ENCODE results near the gene KCNMB4. TPM values are rescaled to one million over a fixed set of nuclear protein-coding genes. Genes with fewer than 3 reads are reported as not detected.

KCNMB4 gene
- total RNA-seq, 1 donor from 2014 or later, result 6.3 TPM

- Histone ChIP-seq H3K4me3 (ENCODE audit: low read length in 3 of 3) (no peak overlapping the region), H3K9me3 (ENCODE audit: control insufficient read depth in 3 of 3, low read length in 3 of 3) (no peaks in the 10 kb centered on the region), H3K36me3 (ENCODE audit: control insufficient read depth in 3 of 3, insufficient read depth in 3 of 3, low read length in 3 of 3) (no peaks in the 10 kb centered on the region), H3K27ac (ENCODE audit: low read depth, low read length) (no peak overlapping the region), H3K9ac (ENCODE audit: low read depth in 1 of 3, low read length in 3 of 3) (no peak overlapping the region), H3K27me3 (ENCODE audit: control insufficient read depth in 3 of 3, insufficient read depth in 3 of 3, low read length in 3 of 3) (no peaks in the 10 kb centered on the region), H3K4me1 (ENCODE audit: control insufficient read depth in 3 of 3, insufficient read depth in 3 of 3, low read length in 3 of 3) (no peaks in the 10 kb centered on the region)
Measured at GRCh38 chr12:70398862-70399261, 32.8 kb downstream of the KCNMB4 start.

GRCh38 chr12:70399311-70399710 is 33.2 kb downstream of the KCNMB4 start:
- H3K27me3 ChIP-seq (ENCODE audit: control insufficient read depth in 3 of 3, insufficient read depth in 3 of 3, low read length in 3 of 3), result no peaks in the 10 kb centered on the region
- no peaks in the 10 kb centered on the region for H3K4me1 ChIP-seq (ENCODE audit: control insufficient read depth in 3 of 3, insufficient read depth in 3 of 3, low read length in 3 of 3)
- no peaks in the 10 kb centered on the region for H3K9me3 ChIP-seq (ENCODE audit: control insufficient read depth in 3 of 3, low read length in 3 of 3)
- no peak overlapping the region for H3K27ac ChIP-seq (ENCODE audit: low read depth, low read length)
- no peaks in the 10 kb centered on the region for H3K36me3 ChIP-seq (ENCODE audit: control insufficient read depth in 3 of 3, insufficient read depth in 3 of 3, low read length in 3 of 3)
- no peak overlapping the region for H3K4me3 ChIP-seq (ENCODE audit: low read length in 3 of 3)
- no peak overlapping the region for H3K9ac ChIP-seq (ENCODE audit: low read depth in 1 of 3, low read length in 3 of 3)

- Histone ChIP-seq H3K27ac (ENCODE audit: low read depth, low read length) (no peak overlapping the region), H3K4me3 (ENCODE audit: low read length in 3 of 3) (no peak overlapping the region), H3K4me1 (ENCODE audit: control insufficient read depth in 3 of 3, insufficient read depth in 3 of 3, low read length in 3 of 3) (no peaks in the 10 kb centered on the region), H3K9me3 (ENCODE audit: control insufficient read depth in 3 of 3, low read length in 3 of 3) (no peaks in the 10 kb centered on the region), H3K27me3 (ENCODE audit: control insufficient read depth in 3 of 3, insufficient read depth in 3 of 3, low read length in 3 of 3) (no peaks in the 10 kb centered on the region), H3K9ac (ENCODE audit: low read depth in 1 of 3, low read length in 3 of 3) (no peak overlapping the region), H3K36me3 (ENCODE audit: control insufficient read depth in 3 of 3, insufficient read depth in 3 of 3, low read length in 3 of 3) (no peaks in the 10 kb centered on the region)
Measured at GRCh38 chr12:70400124-70400523, 34.0 kb downstream of the KCNMB4 start.

- Histone ChIP-seq H3K36me3 (ENCODE audit: control insufficient read depth in 3 of 3, insufficient read depth in 3 of 3, low read length in 3 of 3) (no peaks in the 10 kb centered on the region), H3K4me3 (ENCODE audit: low read length in 3 of 3) (no peak overlapping the region), H3K27me3 (ENCODE audit: control insufficient read depth in 3 of 3, insufficient read depth in 3 of 3, low read length in 3 of 3) (no peaks in the 10 kb centered on the region), H3K9me3 (ENCODE audit: control insufficient read depth in 3 of 3, low read length in 3 of 3) (no peaks in the 10 kb centered on the region), H3K9ac (ENCODE audit: low read depth in 1 of 3, low read length in 3 of 3) (no peak overlapping the region), H3K4me1 (ENCODE audit: control insufficient read depth in 3 of 3, insufficient read depth in 3 of 3, low read length in 3 of 3) (no peaks in the 10 kb centered on the region), H3K27ac (ENCODE audit: low read depth, low read length) (no peak overlapping the region)
Measured at GRCh38 chr12:70402597-70402996, 36.5 kb downstream of the KCNMB4 start.

- Histone ChIP-seq H3K27ac (ENCODE audit: low read depth, low read length) (no peak overlapping the region), H3K36me3 (ENCODE audit: control insufficient read depth in 3 of 3, insufficient read depth in 3 of 3, low read length in 3 of 3) (no peaks in the 10 kb centered on the region), H3K9ac (ENCODE audit: low read depth in 1 of 3, low read length in 3 of 3) (no peak overlapping the region), H3K9me3 (ENCODE audit: control insufficient read depth in 3 of 3, low read length in 3 of 3) (no peaks in the 10 kb centered on the region), H3K4me1 (ENCODE audit: control insufficient read depth in 3 of 3, insufficient read depth in 3 of 3, low read length in 3 of 3) (no peaks in the 10 kb centered on the region), H3K4me3 (ENCODE audit: low read length in 3 of 3) (no peak overlapping the region), H3K27me3 (ENCODE audit: control insufficient read depth in 3 of 3, insufficient read depth in 3 of 3, low read length in 3 of 3) (no peaks in the 10 kb centered on the region)
Measured at GRCh38 chr12:70403826-70404225, 37.7 kb downstream of the KCNMB4 start.

- Histone ChIP-seq H3K36me3 (ENCODE audit: control insufficient read depth in 3 of 3, insufficient read depth in 3 of 3, low read length in 3 of 3) (no peaks in the 10 kb centered on the region), H3K4me1 (ENCODE audit: control insufficient read depth in 3 of 3, insufficient read depth in 3 of 3, low read length in 3 of 3) (no peaks in the 10 kb centered on the region), H3K9me3 (ENCODE audit: control insufficient read depth in 3 of 3, low read length in 3 of 3) (no peaks in the 10 kb centered on the region), H3K9ac (ENCODE audit: low read depth in 1 of 3, low read length in 3 of 3) (no peak overlapping the region), H3K4me3 (ENCODE audit: low read length in 3 of 3) (no peak overlapping the region), H3K27me3 (ENCODE audit: control insufficient read depth in 3 of 3, insufficient read depth in 3 of 3, low read length in 3 of 3) (no peaks in the 10 kb centered on the region), H3K27ac (ENCODE audit: low read depth, low read length) (no peak overlapping the region)
Measured at GRCh38 chr12:70408004-70408790, 42.1 kb downstream of the KCNMB4 start.

GRCh38 chr12:70415987-70416386 is 49.9 kb downstream of the KCNMB4 start:
- Histone ChIP-seq H3K4me1 (ENCODE audit: control insufficient read depth in 3 of 3, insufficient read depth in 3 of 3, low read length in 3 of 3) (no peaks in the 10 kb centered on the region), H3K36me3 (ENCODE audit: control insufficient read depth in 3 of 3, insufficient read depth in 3 of 3, low read length in 3 of 3) (no peaks in the 10 kb centered on the region), H3K9me3 (ENCODE audit: control insufficient read depth in 3 of 3, low read length in 3 of 3) (no peaks in the 10 kb centered on the region), H3K27ac (ENCODE audit: low read depth, low read length) (no peak overlapping the region), H3K9ac (ENCODE audit: low read depth in 1 of 3, low read length in 3 of 3) (no peak overlapping the region), H3K27me3 (ENCODE audit: control insufficient read depth in 3 of 3, insufficient read depth in 3 of 3, low read length in 3 of 3) (no peaks in the 10 kb centered on the region), H3K4me3 (ENCODE audit: low read length in 3 of 3) (no peak overlapping the region)

- Histone ChIP-seq H3K9me3 (ENCODE audit: control insufficient read depth in 3 of 3, low read length in 3 of 3) (no peaks in the 10 kb centered on the region), H3K27me3 (ENCODE audit: control insufficient read depth in 3 of 3, insufficient read depth in 3 of 3, low read length in 3 of 3) (no peaks in the 10 kb centered on the region), H3K27ac (ENCODE audit: low read depth, low read length) (no peak overlapping the region), H3K36me3 (ENCODE audit: control insufficient read depth in 3 of 3, insufficient read depth in 3 of 3, low read length in 3 of 3) (no peaks in the 10 kb centered on the region), H3K4me3 (ENCODE audit: low read length in 3 of 3) (no peak overlapping the region), H3K4me1 (ENCODE audit: control insufficient read depth in 3 of 3, insufficient read depth in 3 of 3, low read length in 3 of 3) (no peaks in the 10 kb centered on the region), H3K9ac (ENCODE audit: low read depth in 1 of 3, low read length in 3 of 3) (no peak overlapping the region)
Measured at GRCh38 chr12:70417121-70417520, 51.0 kb downstream of the KCNMB4 start.

- Histone ChIP-seq H3K9me3 (ENCODE audit: control insufficient read depth in 3 of 3, low read length in 3 of 3) (no peaks in the 10 kb centered on the region), H3K27me3 (ENCODE audit: control insufficient read depth in 3 of 3, insufficient read depth in 3 of 3, low read length in 3 of 3) (no peaks in the 10 kb centered on the region), H3K27ac (ENCODE audit: low read depth, low read length) (no peak overlapping the region), H3K36me3 (ENCODE audit: control insufficient read depth in 3 of 3, insufficient read depth in 3 of 3, low read length in 3 of 3) (no peaks in the 10 kb centered on the region), H3K4me1 (ENCODE audit: control insufficient read depth in 3 of 3, insufficient read depth in 3 of 3, low read length in 3 of 3) (no peaks in the 10 kb centered on the region), H3K4me3 (ENCODE audit: low read length in 3 of 3) (no peak overlapping the region), H3K9ac (ENCODE audit: low read depth in 1 of 3, low read length in 3 of 3) (no peak overlapping the region)
Measured at GRCh38 chr12:70418101-70418500, 52.0 kb downstream of the KCNMB4 start.

GRCh38 chr12:70422631-70423030 is 56.5 kb downstream of the KCNMB4 start:
- no peaks in the 10 kb centered on the region for H3K4me1 ChIP-seq (ENCODE audit: control insufficient read depth in 3 of 3, insufficient read depth in 3 of 3, low read length in 3 of 3)
- no peak overlapping the region for H3K27ac ChIP-seq (ENCODE audit: low read depth, low read length)

More at GRCh38 chr12:70422631-70423030, 56.5 kb downstream of the KCNMB4 start:
- Histone ChIP-seq H3K27me3 (ENCODE audit: control insufficient read depth in 3 of 3, insufficient read depth in 3 of 3, low read length in 3 of 3) (no peaks in the 10 kb centered on the region), H3K36me3 (ENCODE audit: control insufficient read depth in 3 of 3, insufficient read depth in 3 of 3, low read length in 3 of 3) (no peaks in the 10 kb centered on the region), H3K9ac (ENCODE audit: low read depth in 1 of 3, low read length in 3 of 3) (no peak overlapping the region), H3K9me3 (ENCODE audit: control insufficient read depth in 3 of 3, low read length in 3 of 3) (no peaks in the 10 kb centered on the region), H3K4me3 (ENCODE audit: low read length in 3 of 3) (no peak overlapping the region)
